Measurements from ENCODE around the gene DOCK9. TPM values are rescaled to one million over a fixed set of nuclear protein-coding genes. Genes with fewer than 3 reads are reported as not detected.

DOCK9 gene
- total RNA-seq, 1 donor from 2014 or later, result 24.1 TPM

- TF ChIP-seq CTCF (IDR thresholded peaks at IDR 0.05), result no peak
- no peaks in the 10 kb centered on the region for H3K9me3 Mint-ChIP-seq (ENCODE audit: unreplicated experiment)
- no peak overlapping the region for H3K4me3 Mint-ChIP-seq (ENCODE audit: unreplicated experiment)
- H3K4me1 Mint-ChIP-seq (ENCODE audit: unreplicated experiment), result no peaks in the 10 kb centered on the region
- DNase-seq (ENCODE audit: extremely low spot score, unreplicated experiment), result no peak
- peaks cover 22% of the 10 kb centered on the region for H3K27me3 Mint-ChIP-seq (ENCODE audit: unreplicated experiment)
- no peak overlapping the region for H3K27ac Mint-ChIP-seq (ENCODE audit: unreplicated experiment)
- no peaks in the 10 kb centered on the region for H3K36me3 Mint-ChIP-seq (ENCODE audit: unreplicated experiment)
These were observed 196.0 kb downstream of the DOCK9 start for GRCh38 chr13:98781905-98782304.

- no peak for TF ChIP-seq CTCF (IDR thresholded peaks at IDR 0.05)
- no peak overlapping the region for H3K27ac Mint-ChIP-seq (ENCODE audit: unreplicated experiment)
- peaks cover 17% of the 10 kb centered on the region for H3K27me3 Mint-ChIP-seq (ENCODE audit: unreplicated experiment)
- H3K9me3 Mint-ChIP-seq (ENCODE audit: unreplicated experiment), result no peaks in the 10 kb centered on the region
- H3K36me3 Mint-ChIP-seq (ENCODE audit: unreplicated experiment), result no peaks in the 10 kb centered on the region
- no peaks in the 10 kb centered on the region for H3K4me1 Mint-ChIP-seq (ENCODE audit: unreplicated experiment)
- no peak for DNase-seq (ENCODE audit: extremely low spot score, unreplicated experiment)
- H3K4me3 Mint-ChIP-seq (ENCODE audit: unreplicated experiment), result no peak overlapping the region
These were observed 196.4 kb downstream of the DOCK9 start for GRCh38 chr13:98781470-98781869.

GRCh38 chr13:98781045-98781444 lies 196.8 kb downstream of the DOCK9 start:
- no peaks in the 10 kb centered on the region for H3K36me3 Mint-ChIP-seq (ENCODE audit: unreplicated experiment)
- DNase-seq (ENCODE audit: extremely low spot score, unreplicated experiment), result no peak
- no peaks in the 10 kb centered on the region for H3K4me1 Mint-ChIP-seq (ENCODE audit: unreplicated experiment)
- no peak for TF ChIP-seq CTCF (IDR thresholded peaks at IDR 0.05)
- H3K27me3 Mint-ChIP-seq (ENCODE audit: unreplicated experiment), result peaks cover 13% of the 10 kb centered on the region
- no peak overlapping the region for H3K27ac Mint-ChIP-seq (ENCODE audit: unreplicated experiment)
- no peaks in the 10 kb centered on the region for H3K9me3 Mint-ChIP-seq (ENCODE audit: unreplicated experiment)
- H3K4me3 Mint-ChIP-seq (ENCODE audit: unreplicated experiment), result no peak overlapping the region

- Mint-ChIP-seq H3K4me1 (ENCODE audit: unreplicated experiment) (no peaks in the 10 kb centered on the region), H3K27ac (ENCODE audit: unreplicated experiment) (no peak overlapping the region)
- DNase-seq (ENCODE audit: extremely low spot score, unreplicated experiment), result no peak
These were observed 197.4 kb downstream of the DOCK9 start for GRCh38 chr13:98780451-98780850.

GRCh38 chr13:98779695-98780094 lies 198.2 kb downstream of the DOCK9 start:
- no peak for TF ChIP-seq CTCF (IDR thresholded peaks at IDR 0.05)
- Mint-ChIP-seq H3K4me3 (ENCODE audit: unreplicated experiment) (no peak overlapping the region), H3K4me1 (ENCODE audit: unreplicated experiment) (no peaks in the 10 kb centered on the region), H3K27me3 (ENCODE audit: unreplicated experiment) (peaks cover 12% of the 10 kb centered on the region), H3K27ac (ENCODE audit: unreplicated experiment) (no peak overlapping the region), H3K36me3 (ENCODE audit: unreplicated experiment) (no peaks in the 10 kb centered on the region), H3K9me3 (ENCODE audit: unreplicated experiment) (no peaks in the 10 kb centered on the region)
- no peak for DNase-seq (ENCODE audit: extremely low spot score, unreplicated experiment)

More at GRCh38 chr13:98780451-98780850, 197.4 kb downstream of the DOCK9 start:
- Mint-ChIP-seq H3K4me3 (ENCODE audit: unreplicated experiment) (no peak overlapping the region), H3K36me3 (ENCODE audit: unreplicated experiment) (no peaks in the 10 kb centered on the region), H3K27me3 (ENCODE audit: unreplicated experiment) (peaks cover 12% of the 10 kb centered on the region), H3K9me3 (ENCODE audit: unreplicated experiment) (no peaks in the 10 kb centered on the region)
- no peak for TF ChIP-seq CTCF (IDR thresholded peaks at IDR 0.05)
